ENCODE results near the gene TCOF1. TPM values are rescaled to one million over a fixed set of nuclear protein-coding genes. Genes with fewer than 3 reads are reported as not detected.
"Not testable (repeated sequence)": the region's sequence is repeated elsewhere in the genome, so short reads cannot be mapped to it uniquely, and the experiment has no call there.

The TCOF1 gene
- total RNA-seq, 2 experiments from 2014 or later: 113 to 145 TPM

- Mint-ChIP-seq H3K27ac (no peak overlapping the region), H3K4me3 (no peak overlapping the region)
Observed at GRCh38 chr5:150408231-150408943, 50.9 kb downstream of the TCOF1 start.

GRCh38 chr5:150409638-150410523, 52.4 kb downstream of the TCOF1 start:
- ATAC-seq (peak; percentile 40), DNase-seq (peak; percentile 66)
- Mint-ChIP-seq H3K4me1 (peaks cover 36% of the 10 kb centered on the region), H3K27ac (peak overlapping the region; percentile 99), H3K36me3 (ENCODE audit: low read depth) (peaks cover 23% of the 10 kb centered on the region), H3K4me3 (peak overlapping the region; percentile 99), H3K27me3 (no peaks in the 10 kb centered on the region), H3K9me3 (ENCODE audit: low read depth) (no peaks in the 10 kb centered on the region)
- CTCF ChIA-PET: interaction anchor here (0.5 to 3.8 kb wide), 5 partner anchors 11 to 420 kb away, joined by 3 to 22 read pairs (median 8); partner anchors contain the start of gene RPS14
- intact Hi-C loops (cut with DNase I, micrococcal nuclease): loop anchor here in 1 of 2 experiments (2.0 kb wide), 1 partner anchor 409 kb away; the partner anchor contains the start of genes HMGXB3 and TIGD6
- POLR2A ChIA-PET: interaction anchor here (0.6 to 1.7 kb wide), 4 partner anchors 7 to 62 kb away, joined by 3 to 11 read pairs (median 6); partner anchors contain the start of gene RPS14

More at GRCh38 chr5:150408231-150408943, 50.9 kb downstream of the TCOF1 start:
- no peaks in the 10 kb centered on the region for H3K27me3 Mint-ChIP-seq
- CTCF ChIA-PET: no interaction called here
- POLR2A ChIA-PET: no interaction called here
- H3K4me1 Mint-ChIP-seq: peaks cover 31% of the 10 kb centered on the region
- no peaks in the 10 kb centered on the region for H3K9me3 Mint-ChIP-seq (ENCODE audit: low read depth)
- peaks cover 27% of the 10 kb centered on the region for H3K36me3 Mint-ChIP-seq (ENCODE audit: low read depth)
- ATAC-seq (no peak), DNase-seq (no peak)
- intact Hi-C loops (cut with DNase I, micrococcal nuclease): no loop called here

- ATAC-seq: peak; percentile 23
- Mint-ChIP-seq H3K27me3 (no peaks in the 10 kb centered on the region), H3K4me3 (peak overlapping the region; percentile 99), H3K36me3 (ENCODE audit: low read depth) (peaks cover 21% of the 10 kb centered on the region), H3K9me3 (ENCODE audit: low read depth) (no peaks in the 10 kb centered on the region), H3K4me1 (peaks cover 36% of the 10 kb centered on the region), H3K27ac (peak overlapping the region; percentile 99)
- DNase-seq: peak; percentile 65
- POLR2A ChIA-PET: interaction anchor here (0.6 to 1.7 kb wide), 8 partner anchors 8 to 48 kb away, joined by 3 to 11 read pairs (median 6); partner anchors contain the start of gene RPS14
- intact Hi-C loops (cut with DNase I, micrococcal nuclease): loop anchor here in 1 of 2 experiments (2.0 kb wide), 1 partner anchor 410 kb away; the partner anchor contains the start of genes HMGXB3 and TIGD6
- CTCF ChIA-PET: interaction anchor here (0.5 to 3.8 kb wide), 7 partner anchors 12 to 421 kb away, joined by 3 to 22 read pairs (median 6); partner anchors contain the start of gene RPS14
Observed at GRCh38 chr5:150410524-150411244, 53.2 kb downstream of the TCOF1 start.

- Mint-ChIP-seq H3K4me3 (peak overlapping the region; percentile 99), H3K36me3 (ENCODE audit: low read depth) (peaks cover 14% of the 10 kb centered on the region), H3K27me3 (no peaks in the 10 kb centered on the region), H3K9me3 (ENCODE audit: low read depth) (no peaks in the 10 kb centered on the region), H3K4me1 (peaks cover 36% of the 10 kb centered on the region), H3K27ac (peak overlapping the region; percentile 99)
- intact Hi-C loops (cut with DNase I, micrococcal nuclease): loop anchor here in 1 of 2 experiments (2.0 kb wide), 1 partner anchor 411 kb away; the partner anchor contains the start of genes HMGXB3 and TIGD6
- POLR2A ChIA-PET: interaction anchor here (0.7 to 1.7 kb wide), 5 partner anchors 8 to 49 kb away, joined by 3 to 9 read pairs (median 6); partner anchors contain the start of gene RPS14
- ATAC-seq (peak; percentile 31), DNase-seq (peak; percentile 83)
- CTCF ChIA-PET: interaction anchor here (0.6 to 3.8 kb wide), 6 partner anchors 13 to 48 kb away, joined by 3 to 22 read pairs (median 7); partner anchors contain the start of gene RPS14
Observed at GRCh38 chr5:150411245-150411979, 53.9 kb downstream of the TCOF1 start.

- Mint-ChIP-seq H3K27ac (peak within 1 kb of the TSS; percentile 99), H3K4me1 (peaks cover 36% of the 10 kb centered on the region), H3K9me3 (ENCODE audit: low read depth) (no peaks in the 10 kb centered on the region), H3K27me3 (no peaks in the 10 kb centered on the region), H3K4me3 (peak within 1 kb of the TSS; percentile 99), H3K36me3 (ENCODE audit: low read depth) (peaks cover 14% of the 10 kb centered on the region)
- intact Hi-C loops (cut with DNase I, micrococcal nuclease): loop anchor here (1.0 to 2.0 kb wide), 9 partner anchors 24 to 1056 kb away; partner anchors contain the start of genes TCOF1 (in 2 of the 2), HMGXB3 (in 1 of the 2), RBM22 (in 1 of the 2) and RPS14 (in 1 of the 2)
- ChIA-PET CTCF (interaction anchor here (0.6 to 3.8 kb wide), 9 partner anchors 14 to 1030 kb away, joined by 3 to 22 read pairs (median 3); no protein-coding TSS in a partner anchor), POLR2A (interaction anchor here (0.6 to 1.3 kb wide), 9 partner anchors 9 to 738 kb away, joined by 3 to 10 read pairs (median 5); partner anchors contain the start of gene RPS14)
- ATAC-seq (peak; percentile 88), DNase-seq (peak; percentile 96)
Observed at GRCh38 chr5:150412319-150413175, 55.0 kb downstream of the TCOF1 start, which contains the start of gene CD74. TSS of gene CD74 (minus strand) at chr5:150412910. CDS start at chr5:150412749, 161 bp downstream.

- H3K27ac Mint-ChIP-seq: peak overlapping the region; percentile 99
- H3K4me3 Mint-ChIP-seq: peak overlapping the region; percentile 99
- CTCF ChIA-PET: interaction anchor here (0.7 to 3.8 kb wide), 7 partner anchors 15 to 1029 kb away, joined by 3 to 22 read pairs (median 4); no protein-coding TSS in a partner anchor
- POLR2A ChIA-PET: interaction anchor here (0.6 to 1.3 kb wide), 8 partner anchors 8 to 737 kb away, joined by 3 to 10 read pairs (median 4); partner anchors contain the start of gene RPS14
- ATAC-seq (no peak), DNase-seq (no peak)
- no peaks in the 10 kb centered on the region for H3K27me3 Mint-ChIP-seq
- intact Hi-C loops (cut with DNase I, micrococcal nuclease): loop anchor here (1.0 to 2.0 kb wide), 6 partner anchors 23 to 1057 kb away; partner anchors contain the start of genes HMGXB3 (in 1 of the 2), RBM22 (in 1 of the 2), SLC26A2 (in 1 of the 2) and TCOF1 (in 1 of the 2)
- peaks cover 14% of the 10 kb centered on the region for H3K36me3 Mint-ChIP-seq (ENCODE audit: low read depth)
- peaks cover 36% of the 10 kb centered on the region for H3K4me1 Mint-ChIP-seq
- no peaks in the 10 kb centered on the region for H3K9me3 Mint-ChIP-seq (ENCODE audit: low read depth)
Observed at GRCh38 chr5:150413176-150413901, 55.8 kb downstream of the TCOF1 start.

GRCh38 chr5:150413902-150414790, 56.6 kb downstream of the TCOF1 start:
- peaks cover 36% of the 10 kb centered on the region for H3K4me1 Mint-ChIP-seq
- intact Hi-C loops (cut with DNase I, micrococcal nuclease): loop anchor here (1.0 to 2.0 kb wide), 6 partner anchors 22 to 1057 kb away; partner anchors contain the start of genes HMGXB3 (in 1 of the 2), RBM22 (in 1 of the 2), SLC26A2 (in 1 of the 2) and TCOF1 (in 1 of the 2)
- H3K36me3 Mint-ChIP-seq (ENCODE audit: low read depth); ATAC-seq; H3K9me3 Mint-ChIP-seq (ENCODE audit: low read depth); H3K27me3 Mint-ChIP-seq; DNase-seq; H3K4me3 Mint-ChIP-seq: not testable (repeated sequence)
- ChIA-PET CTCF (interaction anchor here (1.5 to 3.8 kb wide), 2 partner anchors 15 to 24 kb away, joined by 4 to 22 read pairs; no protein-coding TSS in a partner anchor), POLR2A (interaction anchor here (0.8 kb wide), 1 partner anchor 20 kb away, joined by 4 read pairs; no protein-coding TSS in a partner anchor)
- peak overlapping the region; percentile 99 for H3K27ac Mint-ChIP-seq
